Thymus (tissue), 11 donors: ENCODE measurements around the gene RCC2. TPM values are rescaled to one million over a fixed set of nuclear protein-coding genes. Genes with fewer than 3 reads are reported as not detected.

ENCODE experiments used
- DNase-seq, 9 donors: peaks; one replicate each; pipeline ENCODE4 v3.0.0-alpha.2; 2013; ENCODE audit warnings: low spot score in 9 of 9, low read depth in 6 of 9, missing footprints in 1 of 9
- H3K27ac ChIP-seq, 2 donors: one replicate each; pipeline ENCODE4 v1.5.1; 2013; ENCODE audit warnings: control low read depth in 1 of 2, low read depth in 1 of 2, low read length in 1 of 2, mild to moderate bottlenecking in 1 of 2, moderate library complexity in 1 of 2
- H3K27me3 ChIP-seq, 2 donors: one replicate each; pipeline ENCODE4 v1.5.1; 2013; ENCODE audit warnings: low read length in 1 of 2; ENCODE audit not compliant: control insufficient read depth in 2 of 2, insufficient read depth in 1 of 2
- H3K36me3 ChIP-seq, 2 donors: one replicate each; pipeline ENCODE4 v1.5.1; 2013; ENCODE audit warnings: low read length in 1 of 2, mild to moderate bottlenecking in 1 of 2, moderate library complexity in 1 of 2; ENCODE audit not compliant: control insufficient read depth in 2 of 2, insufficient read depth in 2 of 2
- H3K4me1 ChIP-seq, 2 donors: one replicate each; pipeline ENCODE4 v1.5.1; 2013; ENCODE audit warnings: low read length in 2 of 2; ENCODE audit not compliant: control insufficient read depth in 2 of 2, insufficient read depth in 2 of 2
- H3K4me3 ChIP-seq, 2 donors: one replicate each; pipeline ENCODE4 v1.5.1; 2013; ENCODE audit warnings: low read length in 2 of 2, control low read depth in 1 of 2, mild to moderate bottlenecking in 1 of 2
- H3K9me3 ChIP-seq, 2 donors: one replicate each; pipeline ENCODE4 v1.5.1; 2013; ENCODE audit warnings: low read length in 1 of 2, mild to moderate bottlenecking in 1 of 2; ENCODE audit not compliant: control insufficient read depth in 2 of 2, insufficient read depth in 1 of 2
- WGBS: extraction: QIAGEN DNeasy Blood & Tissue Kit; methylation state at CpG from one replicate; pipeline ENCODE4 v1.1.7; 2013; 5-methylcytosine and 5-hydroxymethylcytosine counted together
- polyA plus RNA-seq: library from polyadenylated mRNA; stranded (reverse); fragments of 200-250 nt; gene quantifications from one replicate; pipeline ENCODE4 v1.2.3, GENCODE V29; 2013
- total RNA-seq: library from RNA; stranded (reverse); fragments of 120-200 nt; gene quantifications from one replicate; pipeline ENCODE4 v1.2.4, GENCODE V29; 2013
- donor health status: healthy.

The RCC2 gene
- total and polyA plus RNA-seq, 2 donors = 56.8 to 65.2 TPM

DNA sequence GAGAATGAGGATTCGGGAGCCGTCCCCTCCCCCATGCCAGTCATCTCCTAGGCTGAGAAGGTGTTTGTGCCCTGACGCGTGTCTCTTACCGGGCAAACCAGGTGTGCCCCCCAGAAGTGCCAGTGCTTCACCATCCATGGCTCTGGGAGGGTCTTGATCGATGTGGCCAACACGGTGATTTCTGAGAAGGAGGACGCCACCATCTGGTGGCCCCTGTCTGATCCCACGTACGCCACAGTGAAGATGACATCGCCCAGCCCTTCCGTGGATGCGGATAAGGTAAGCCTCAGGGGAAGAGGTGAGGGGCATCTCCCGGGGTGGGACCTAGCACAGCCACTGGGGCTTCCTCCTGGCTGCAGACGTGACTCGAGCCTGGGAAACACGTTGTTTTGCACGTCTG is 66.5 kb downstream of the RCC2 start:
- WGBS = 90% methylated on average over 18 of the region's 18 CpGs
- no peak for DNase-seq
- Histone ChIP-seq H3K4me1 (no peaks in the 10 kb centered on the region), H3K27ac (no peak overlapping the region), H3K27me3 (peaks cover 0 to 7% of the 10 kb centered on the region in 2 donors), H3K9me3 (no peaks in the 10 kb centered on the region), H3K4me3 (no peak overlapping the region), H3K36me3 (no peaks in the 10 kb centered on the region)

DNA sequence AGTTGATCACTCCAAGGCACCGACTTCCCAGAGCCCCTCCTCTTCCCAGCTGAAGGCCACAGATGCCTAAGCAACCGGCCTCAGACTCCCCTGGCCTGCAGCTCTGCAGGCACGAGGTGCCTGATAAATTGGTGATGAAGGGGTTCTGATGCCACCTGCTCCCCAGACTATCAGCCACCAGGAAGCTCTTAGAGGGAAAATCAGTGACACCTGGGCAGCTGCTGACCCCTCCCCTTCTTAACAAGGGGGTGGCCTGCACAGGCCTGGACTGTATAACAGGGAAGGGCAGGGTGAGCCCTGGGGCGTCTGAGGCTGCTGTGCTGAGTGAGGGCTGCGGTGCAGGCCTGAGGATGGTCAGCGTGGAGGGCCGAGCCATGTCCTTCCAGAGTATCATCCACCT is 67.6 kb downstream of the RCC2 start, which contains the start of gene PADI6:
Gene PADI6, plus strand, starts transcription at position 301 of the 400 bp plus-strand sequence. Its CDS starts 50 bp downstream, at position 351.
- 88% methylated on average over 7 of the region's 7 CpGs for WGBS
- no peak within 1 kb of the TSS for H3K27ac ChIP-seq
- H3K4me1 ChIP-seq = no peaks in the 10 kb centered on the region
- DNase-seq = no peak
- H3K36me3 ChIP-seq = no peaks in the 10 kb centered on the region
- H3K9me3 ChIP-seq = no peaks in the 10 kb centered on the region
- no peaks in the 10 kb centered on the region for H3K27me3 ChIP-seq
- no peak within 1 kb of the TSS for H3K4me3 ChIP-seq

DNA sequence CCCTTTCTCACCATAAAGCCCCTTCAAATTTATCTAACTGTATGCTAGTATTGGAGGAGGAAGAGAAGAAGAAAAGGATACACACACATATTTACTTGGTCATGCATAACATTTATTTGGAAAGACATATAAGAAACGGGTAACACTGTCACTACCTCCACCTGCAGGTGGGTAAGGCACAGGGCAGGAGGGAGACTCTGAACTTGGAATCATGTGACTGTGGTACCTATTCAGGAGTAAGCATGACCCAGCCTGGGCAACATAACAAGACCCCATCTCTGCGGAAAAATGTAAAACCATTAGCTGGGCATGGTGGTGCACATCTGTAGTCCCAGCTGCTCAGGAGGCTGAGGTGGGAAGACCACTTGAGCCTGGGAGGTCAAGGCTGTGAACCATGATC is 68.9 kb downstream of the RCC2 start:
- H3K36me3 ChIP-seq = no peaks in the 10 kb centered on the region
- DNase-seq = no peak
- WGBS = 48% methylated on average over 2 of the region's 2 CpGs
- H3K9me3 ChIP-seq = no peaks in the 10 kb centered on the region
- H3K4me1 ChIP-seq = no peaks in the 10 kb centered on the region
- no peak overlapping the region for H3K27ac ChIP-seq
- no peaks in the 10 kb centered on the region for H3K27me3 ChIP-seq
- H3K4me3 ChIP-seq = no peak overlapping the region

DNA sequence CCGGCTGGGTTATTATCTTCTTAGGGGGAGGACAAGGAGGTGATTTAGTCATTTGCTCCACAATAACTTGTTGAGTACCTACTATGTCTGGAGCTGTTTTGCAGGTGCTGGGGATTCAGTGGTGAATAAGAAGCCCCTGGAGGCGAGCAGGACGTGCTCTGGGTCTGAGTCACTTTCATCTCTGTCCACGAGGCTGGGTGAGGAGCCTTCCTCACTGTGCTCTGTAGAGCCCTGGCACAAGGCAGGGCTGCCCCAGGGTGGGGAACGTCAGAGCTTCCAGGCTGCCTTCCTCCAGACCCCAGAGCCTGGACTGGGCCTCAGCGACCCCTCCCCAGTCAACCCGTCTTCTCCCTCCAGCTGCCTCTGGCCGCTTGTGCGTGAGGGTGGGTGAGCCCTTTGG is 70.0 kb downstream of the RCC2 start:
- H3K27ac ChIP-seq = no peak overlapping the region
- no peaks in the 10 kb centered on the region for H3K4me1 ChIP-seq
- no peak for DNase-seq
- no peaks in the 10 kb centered on the region for H3K9me3 ChIP-seq
- no peaks in the 10 kb centered on the region for H3K36me3 ChIP-seq
- no peak overlapping the region for H3K4me3 ChIP-seq
- 84% methylated on average over 9 of the region's 9 CpGs for WGBS
- H3K27me3 ChIP-seq = no peaks in the 10 kb centered on the region

DNA sequence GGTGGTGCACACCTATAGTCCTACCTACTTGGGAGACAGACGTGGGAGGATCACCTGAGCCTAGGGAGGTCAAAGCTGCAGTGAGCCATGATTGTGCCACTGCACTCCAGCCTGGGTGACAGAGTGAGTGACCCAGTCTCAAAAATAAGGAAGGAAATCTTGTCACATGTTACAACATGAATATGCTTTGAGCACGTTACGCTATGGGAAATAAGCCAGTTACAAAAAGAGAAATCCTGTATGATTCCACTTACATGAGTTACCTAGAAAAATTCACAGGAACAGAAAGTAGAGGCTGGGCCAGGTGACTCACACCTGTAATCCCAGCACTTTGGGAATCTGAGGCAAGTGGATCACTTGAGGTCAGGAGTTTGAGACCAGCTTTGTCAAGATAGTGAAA is 74.2 kb downstream of the RCC2 start:
- DNase-seq = no peak
- H3K27me3 ChIP-seq = no peaks in the 10 kb centered on the region
- no peak overlapping the region for H3K4me3 ChIP-seq
- WGBS = 37% methylated on average over 3 of the region's 3 CpGs
- no peaks in the 10 kb centered on the region for H3K9me3 ChIP-seq
- no peaks in the 10 kb centered on the region for H3K36me3 ChIP-seq
- no peak overlapping the region for H3K27ac ChIP-seq
- no peaks in the 10 kb centered on the region for H3K4me1 ChIP-seq

DNA sequence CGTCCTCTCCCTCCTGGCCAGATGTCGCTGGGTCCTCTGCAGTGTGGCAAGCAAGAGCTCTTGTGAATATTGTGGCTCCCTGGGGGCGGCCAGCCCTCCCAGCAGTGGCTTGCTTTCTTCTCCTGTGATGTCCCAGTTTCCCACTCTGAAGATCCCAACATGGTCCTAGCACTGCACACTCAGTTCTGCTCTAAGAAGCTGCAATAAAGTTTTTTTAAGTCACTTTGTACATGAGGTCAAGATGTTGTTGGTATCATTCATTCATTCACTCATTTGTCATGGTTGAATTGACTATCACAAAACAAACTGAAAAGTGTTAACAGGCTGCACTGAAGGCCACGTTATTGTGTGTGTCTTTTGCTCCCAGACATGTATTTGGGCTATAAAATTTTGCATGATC is 75.7 kb downstream of the RCC2 start:
- no peak for DNase-seq
- no peaks in the 10 kb centered on the region for H3K4me1 ChIP-seq
- no peaks in the 10 kb centered on the region for H3K36me3 ChIP-seq
- no peaks in the 10 kb centered on the region for H3K27me3 ChIP-seq
- 94% methylated on average over 4 of the region's 4 CpGs for WGBS
- no peak overlapping the region for H3K4me3 ChIP-seq
- no peak overlapping the region for H3K27ac ChIP-seq
- no peaks in the 10 kb centered on the region for H3K9me3 ChIP-seq

DNA sequence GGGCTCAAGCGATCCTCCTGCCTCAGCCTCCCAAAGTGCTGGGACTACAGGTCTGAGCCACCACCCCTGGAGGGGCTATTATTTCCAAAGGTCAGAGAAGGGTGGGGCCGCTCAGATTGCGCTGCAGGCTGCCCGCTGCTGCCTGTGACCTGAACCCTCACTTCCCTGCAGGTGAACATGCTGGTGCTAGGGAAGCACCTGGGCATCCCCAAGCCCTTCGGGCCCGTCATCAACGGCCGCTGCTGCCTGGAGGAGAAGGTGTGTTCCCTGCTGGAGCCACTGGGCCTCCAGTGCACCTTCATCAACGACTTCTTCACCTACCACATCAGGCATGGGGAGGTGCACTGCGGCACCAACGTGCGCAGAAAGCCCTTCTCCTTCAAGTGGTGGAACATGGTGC is 76.1 kb downstream of the RCC2 start:
- DNase-seq = no peak
- Histone ChIP-seq H3K4me1 (no peaks in the 10 kb centered on the region), H3K4me3 (no peak overlapping the region), H3K27me3 (no peaks in the 10 kb centered on the region), H3K9me3 (no peaks in the 10 kb centered on the region), H3K36me3 (no peaks in the 10 kb centered on the region), H3K27ac (no peak overlapping the region)
- 91% methylated on average over 12 of the region's 12 CpGs for WGBS

DNA sequence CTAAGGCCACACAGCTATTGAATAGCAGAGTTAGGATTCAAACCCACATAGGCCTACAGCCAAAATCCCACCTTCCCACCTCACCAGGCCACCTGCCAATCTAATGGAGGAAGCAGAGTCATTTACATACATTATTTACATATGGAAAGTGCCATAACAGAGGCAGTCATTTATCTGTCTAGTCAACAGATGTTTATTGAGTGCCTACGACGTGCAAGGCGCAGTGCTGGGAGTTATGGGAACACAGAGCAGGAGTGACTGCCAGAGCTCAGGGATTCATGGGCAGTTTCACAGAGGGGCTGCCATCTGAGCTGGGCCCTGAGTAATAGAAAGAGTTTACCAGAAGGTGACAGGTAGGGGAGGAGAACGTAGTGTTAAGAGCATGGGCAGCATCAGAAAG is 77.8 kb downstream of the RCC2 start:
- Histone ChIP-seq H3K4me3 (no peak overlapping the region), H3K4me1 (peaks cover 2% of the 10 kb centered on the region in 2 donors), H3K27me3 (no peaks in the 10 kb centered on the region), H3K36me3 (no peaks in the 10 kb centered on the region), H3K27ac (no peak overlapping the region), H3K9me3 (no peaks in the 10 kb centered on the region)
- whole genome bisulfite sequencing = 97% methylated on average over 4 of the region's 4 CpGs
- DNase-seq = no peak

DNA sequence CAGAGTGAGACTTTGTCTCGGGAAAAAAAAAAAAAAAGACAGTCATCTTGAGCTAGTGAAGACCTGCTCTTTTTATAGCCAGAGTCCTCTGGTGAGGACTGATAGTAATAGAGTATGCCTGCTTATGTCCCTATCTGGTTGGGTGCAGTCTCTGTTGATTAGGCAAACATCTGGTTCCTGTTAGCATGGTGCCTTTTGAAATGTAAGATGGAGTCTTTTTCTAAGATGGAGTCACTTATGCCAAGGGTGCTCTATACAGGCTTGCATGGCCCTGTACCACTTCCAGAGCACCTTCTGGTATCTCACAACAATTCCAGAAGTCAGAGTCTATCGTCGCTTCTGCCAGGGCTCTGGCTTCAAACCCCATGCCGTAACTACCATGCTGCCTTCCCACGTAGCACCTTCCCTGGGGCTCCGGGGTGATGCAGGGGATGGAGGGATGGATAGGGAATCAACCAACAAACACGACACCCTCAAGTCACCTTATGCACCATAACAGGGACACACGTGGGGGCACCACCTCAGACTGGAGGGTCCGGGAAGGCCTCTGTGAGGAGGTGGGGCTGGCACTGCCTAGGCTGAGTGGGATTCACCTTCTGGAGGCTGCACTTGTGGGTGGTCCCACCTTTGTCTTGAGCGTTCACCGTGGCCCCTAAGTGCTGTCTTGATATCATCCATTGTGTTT is 79.1 kb downstream of the RCC2 start:
- no peak for DNase-seq
- Histone ChIP-seq H3K36me3 (no peaks in the 10 kb centered on the region), H3K4me1 (peaks cover 14% of the 10 kb centered on the region in 2 donors), H3K4me3 (no peak overlapping the region), H3K9me3 (no peaks in the 10 kb centered on the region), H3K27me3 (no peaks in the 10 kb centered on the region), H3K27ac (no peak overlapping the region)
- 94% methylated on average over 11 of the region's 11 CpGs for WGBS
